ENCODE data around the gene DDX6.

DNA sequence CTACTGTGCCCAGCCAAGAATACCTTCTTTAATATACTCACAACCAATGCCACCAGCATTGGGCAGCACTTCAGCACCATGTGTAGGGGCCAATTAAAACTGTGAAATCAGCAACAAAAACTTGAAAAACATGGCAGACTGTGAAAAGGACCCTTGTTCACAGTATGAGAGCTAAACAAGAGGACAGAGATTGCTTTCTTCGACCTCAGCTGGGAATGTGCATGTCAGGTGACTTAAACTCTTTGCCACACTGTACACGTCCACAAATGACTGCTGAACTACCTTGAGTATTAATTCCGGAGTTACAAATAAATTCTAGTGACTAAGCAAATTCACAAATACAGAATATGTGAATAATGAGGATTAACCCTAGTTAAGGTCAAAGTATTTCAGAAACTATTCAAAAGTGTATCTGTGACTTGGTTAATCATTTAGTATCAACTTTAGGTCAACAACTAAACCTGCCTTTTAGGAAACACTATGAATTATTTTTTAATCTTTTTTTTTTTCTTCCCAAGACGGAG, 33.0 kb downstream of the DDX6 start:
- TF ChIP-seq, protein P1, sequence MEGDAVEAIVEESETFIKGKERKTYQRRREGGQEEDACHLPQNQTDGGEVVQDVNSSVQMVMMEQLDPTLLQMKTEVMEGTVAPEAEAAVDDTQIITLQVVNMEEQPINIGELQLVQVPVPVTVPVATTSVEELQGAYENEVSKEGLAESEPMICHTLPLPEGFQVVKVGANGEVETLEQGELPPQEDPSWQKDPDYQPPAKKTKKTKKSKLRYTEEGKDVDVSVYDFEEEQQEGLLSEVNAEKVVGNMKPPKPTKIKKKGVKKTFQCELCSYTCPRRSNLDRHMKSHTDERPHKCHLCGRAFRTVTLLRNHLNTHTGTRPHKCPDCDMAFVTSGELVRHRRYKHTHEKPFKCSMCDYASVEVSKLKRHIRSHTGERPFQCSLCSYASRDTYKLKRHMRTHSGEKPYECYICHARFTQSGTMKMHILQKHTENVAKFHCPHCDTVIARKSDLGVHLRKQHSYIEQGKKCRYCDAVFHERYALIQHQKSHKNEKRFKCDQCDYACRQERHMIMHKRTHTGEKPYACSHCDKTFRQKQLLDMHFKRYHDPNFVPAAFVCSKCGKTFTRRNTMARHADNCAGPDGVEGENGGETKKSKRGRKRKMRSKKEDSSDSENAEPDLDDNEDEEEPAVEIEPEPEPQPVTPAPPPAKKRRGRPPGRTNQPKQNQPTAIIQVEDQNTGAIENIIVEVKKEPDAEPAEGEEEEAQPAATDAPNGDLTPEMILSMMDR (IDR thresholded peaks at IDR 0.05; ENCODE audit: low read length) = no peak
- TF ChIP-seq EZH2 (IDR thresholded peaks at IDR 0.05; ENCODE audit: borderline replicate concordance, low read length) = no peak

Data from OCI-LY1 (cell line).